Fibroblast of mammary gland (primary cell): ENCODE results near the gene ARHGAP32.

Source experiments
- DNase-seq: peaks from one replicate; pipeline ENCODE4 v3.0.0-alpha.2; 2010; ENCODE audit warnings: low read depth
- H3K4me3 ChIP-seq: 2 replicates; pipeline ENCODE4 v1.5.1; 2011; ENCODE audit warnings: low read depth, mild to moderate bottlenecking, low read length, moderate library complexity; ENCODE audit not compliant: control insufficient read depth
- CTCF ChIP-seq: conservative IDR thresholded peaks from 2 replicates; pipeline ENCODE4 v1.5.1; 2011; ENCODE audit warnings: low read depth, low read length, inconsistent platforms; ENCODE audit not compliant: control insufficient read depth, insufficient read depth

ARHGAP32 gene

GRCh38 chr11:129226207-129226798 is 34.2 kb upstream of the ARHGAP32 start:
- no peak for DNase-seq
- no peak for TF ChIP-seq CTCF
- H3K4me3 ChIP-seq, result no peak overlapping the region

GRCh38 chr11:129225190-129225589 is 33.1 kb upstream of the ARHGAP32 start:
- TF ChIP-seq CTCF, result no peak
- DNase-seq, result peak; percentile 86

GRCh38 chr11:129224538-129224937 is 32.4 kb upstream of the ARHGAP32 start:
- H3K4me3 ChIP-seq, result no peak overlapping the region
- TF ChIP-seq CTCF, result no peak
- peak; percentile 21 for DNase-seq

More at GRCh38 chr11:129225190-129225589, 33.1 kb upstream of the ARHGAP32 start:
- no peak overlapping the region for H3K4me3 ChIP-seq

GRCh38 chr11:129223701-129224149 is 31.6 kb upstream of the ARHGAP32 start:
- DNase-seq, result peak; percentile 83
- no peak for TF ChIP-seq CTCF
- H3K4me3 ChIP-seq, result no peak overlapping the region

GRCh38 chr11:129223260-129223659 is 31.1 kb upstream of the ARHGAP32 start:
- TF ChIP-seq CTCF, result no peak
- DNase-seq, result no peak
- no peak overlapping the region for H3K4me3 ChIP-seq

GRCh38 chr11:129222158-129222557 is 30.0 kb upstream of the ARHGAP32 start:
- no peak for TF ChIP-seq CTCF
- H3K4me3 ChIP-seq, result no peak overlapping the region
- no peak for DNase-seq
